Caki2 (cell line): Measurements from ENCODE around the gene ELFN1. TPM values are rescaled to one million over a fixed set of nuclear protein-coding genes. Genes with fewer than 3 reads are reported as not detected.

Experiments
- DNase-seq: peaks from one replicate; pipeline ENCODE4 v3.0.0-alpha.2; 2015; ENCODE audit warnings: low read depth
- in situ Hi-C: cut with HindIII; loops from 2 replicates; pipeline ENCODE4 v1.10.0; 2016; ENCODE audit warnings: low sequenced_read_pairs, low pct_unique_long_range_greater_than_20kb, mixed read lengths
- total RNA-seq: library from RNA; depleted of rRNA; stranded (reverse); fragments of >200 nt; shearing (Covaris generic); gene quantifications from 2 replicates; pipeline ENCODE4 v1.2.3, GENCODE V29; 2014; ENCODE audit warnings: low replicate concordance; rRNA removed

Gene ELFN1
- not detected in 2 replicates for total RNA-seq

- in situ Hi-C loops: no loop called here
- no peak for DNase-seq
These were observed at the start of gene ELFN1 for GRCh38 chr7:1669954-1670893. ELFN1 (plus strand) TSS chr7:1670277; CDS start chr7:1744597, 74,320 bp downstream.

- DNase-seq: no peak
- in situ Hi-C loops: no loop called here
These were observed 49.2 kb upstream of the ELFN1 start for GRCh38 chr7:1620835-1621234.

GRCh38 chr7:1621718-1622117, 48.4 kb upstream of the ELFN1 start:
- no peak for DNase-seq
- in situ Hi-C loops: no loop called here

- DNase-seq: no peak
- in situ Hi-C loops: no loop called here
These were observed 47.6 kb upstream of the ELFN1 start for GRCh38 chr7:1622441-1622840.

GRCh38 chr7:1623810-1624209, 46.3 kb upstream of the ELFN1 start:
- in situ Hi-C loops: no loop called here
- DNase-seq: no peak

GRCh38 chr7:1624999-1625927, 44.8 kb upstream of the ELFN1 start:
- DNase-seq: no peak
- in situ Hi-C loops: no loop called here

- DNase-seq: no peak
- in situ Hi-C loops: no loop called here
These were observed 43.3 kb upstream of the ELFN1 start for GRCh38 chr7:1626769-1627168.

- DNase-seq: no peak
- in situ Hi-C loops: no loop called here
These were observed 39.3 kb upstream of the ELFN1 start for GRCh38 chr7:1630700-1631336.

- no peak for DNase-seq
- in situ Hi-C loops: no loop called here
These were observed 38.4 kb upstream of the ELFN1 start for GRCh38 chr7:1631678-1632077.

- no peak for DNase-seq
- in situ Hi-C loops: no loop called here
These were observed 37.6 kb upstream of the ELFN1 start for GRCh38 chr7:1632506-1632905.

GRCh38 chr7:1632916-1633785, 36.9 kb upstream of the ELFN1 start:
- in situ Hi-C loops: no loop called here
- DNase-seq: no peak

- in situ Hi-C loops: no loop called here
- no peak for DNase-seq
These were observed 34.7 kb upstream of the ELFN1 start for GRCh38 chr7:1635401-1635800.

- in situ Hi-C loops: no loop called here
- DNase-seq: no peak
These were observed 32.9 kb upstream of the ELFN1 start for GRCh38 chr7:1637155-1637554.

- DNase-seq: no peak
- in situ Hi-C loops: no loop called here
These were observed 31.8 kb upstream of the ELFN1 start for GRCh38 chr7:1638215-1638661.

- in situ Hi-C loops: no loop called here
- DNase-seq: no peak
These were observed 31.0 kb upstream of the ELFN1 start for GRCh38 chr7:1639071-1639470.

- in situ Hi-C loops: no loop called here
- no peak for DNase-seq
These were observed 30.4 kb upstream of the ELFN1 start for GRCh38 chr7:1639532-1640175.
